Inflammatory macrophage treated with lipopolysaccharide for 1 hour (primary cell): ENCODE data around the gene WNT2B.

ENCODE experiments used
- DNase-seq, 2 donors: peaks; one replicate each; pipeline ENCODE4 v3.0.0-alpha.2; 2020 to 2022

Gene WNT2B

DNA sequence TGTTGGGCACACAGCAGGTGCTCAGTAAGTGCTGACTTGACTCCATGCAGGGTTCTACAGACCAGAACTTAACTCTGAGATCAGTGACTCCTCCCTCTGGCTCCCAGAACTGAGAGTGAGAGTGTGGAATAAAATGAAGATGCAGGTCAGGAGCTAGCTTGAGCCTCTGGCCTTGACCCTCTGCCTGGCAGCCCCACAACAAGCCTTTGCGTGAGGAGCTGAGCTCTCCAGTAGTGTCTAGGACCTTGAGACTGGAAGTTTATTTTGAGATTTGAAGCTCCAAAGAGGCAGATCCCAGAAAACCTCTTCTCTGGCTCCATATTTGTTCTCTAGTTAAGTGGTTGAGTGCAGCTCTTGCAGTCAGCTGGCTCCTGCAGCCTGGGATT is 3.4 kb upstream of the WNT2B start:
- DNase-seq = no peak

DNA sequence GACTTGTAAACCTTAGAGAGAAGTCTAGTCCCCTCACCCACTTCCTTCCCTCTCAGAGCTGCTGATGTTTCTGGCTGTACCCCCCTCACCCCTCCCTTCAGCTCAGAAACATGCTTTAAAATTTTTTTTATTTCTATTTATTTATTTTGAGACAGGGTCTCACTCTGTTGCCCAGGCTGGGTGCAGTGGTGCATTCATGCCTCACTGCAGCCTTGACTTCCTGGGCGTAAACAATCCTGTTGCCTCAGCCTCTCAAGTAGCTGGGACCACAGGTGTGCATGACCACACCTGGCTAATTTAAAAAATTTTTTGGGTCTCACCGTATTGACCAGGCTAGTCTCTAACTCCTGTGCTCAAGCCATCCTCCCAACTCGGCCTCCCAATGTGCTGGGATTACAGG is 2.9 kb upstream of the WNT2B start:
- DNase-seq = no peak

DNA sequence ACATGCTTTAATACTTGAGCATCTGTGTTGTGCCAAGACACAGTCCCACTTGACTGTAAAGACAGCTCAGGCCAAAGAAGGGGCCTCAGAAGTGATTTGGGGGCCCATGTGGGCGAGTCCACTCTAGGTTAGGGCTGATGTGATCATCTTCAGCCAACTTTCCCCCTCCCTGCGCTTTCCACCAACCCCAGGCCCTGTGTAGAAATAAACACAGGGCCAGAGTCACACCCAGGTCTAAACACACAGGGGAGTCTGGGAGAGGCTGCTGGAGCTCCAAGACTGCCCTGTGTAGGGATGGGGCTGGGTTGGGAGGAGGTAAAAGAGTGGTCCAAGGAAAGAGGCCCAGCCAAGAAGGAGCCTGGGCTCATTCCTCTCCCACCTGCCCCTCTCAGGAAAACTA is 2.5 kb upstream of the WNT2B start:
- no peak for DNase-seq

DNA sequence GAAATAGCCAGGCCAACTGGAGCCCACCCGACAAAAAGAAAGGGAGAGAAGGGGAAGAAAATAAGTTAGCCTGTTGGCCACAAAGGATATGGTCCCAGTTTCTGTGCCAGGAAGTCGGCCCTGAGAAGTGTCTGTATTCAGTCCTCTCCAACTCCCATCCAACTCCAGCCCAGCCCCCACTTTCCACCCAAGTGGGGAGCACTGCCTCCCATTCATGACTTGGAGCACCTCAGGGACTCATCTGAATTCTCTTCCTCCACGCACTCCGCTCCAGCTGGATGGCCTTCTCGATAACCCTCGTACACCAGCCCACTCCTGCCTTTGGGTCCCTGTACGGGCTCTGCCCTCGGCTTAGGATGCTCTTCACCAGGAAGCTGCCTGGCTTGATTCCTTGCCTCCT is 2.0 kb upstream of the WNT2B start:
- no peak for DNase-seq

DNA sequence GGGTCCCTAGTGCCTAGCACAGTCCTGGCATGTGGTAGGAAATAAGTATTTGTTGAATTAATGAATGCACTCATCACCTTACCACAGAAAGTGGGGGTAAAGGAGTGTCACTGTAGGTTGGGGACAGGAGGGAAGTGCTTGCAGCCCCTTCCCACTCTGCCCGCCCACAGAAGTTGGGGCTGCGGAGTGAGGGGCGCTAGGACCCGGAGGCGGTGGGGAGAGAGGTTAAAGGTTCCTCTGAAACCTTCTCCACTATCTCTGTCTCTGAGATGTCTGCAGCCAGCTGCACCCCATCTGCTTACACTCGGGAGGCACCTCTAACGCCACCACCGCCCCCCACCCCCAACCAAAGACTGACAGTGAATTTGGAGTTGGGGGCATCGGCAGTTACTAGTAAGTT is 1.4 kb upstream of the WNT2B start:
- DNase-seq = no peak

DNA sequence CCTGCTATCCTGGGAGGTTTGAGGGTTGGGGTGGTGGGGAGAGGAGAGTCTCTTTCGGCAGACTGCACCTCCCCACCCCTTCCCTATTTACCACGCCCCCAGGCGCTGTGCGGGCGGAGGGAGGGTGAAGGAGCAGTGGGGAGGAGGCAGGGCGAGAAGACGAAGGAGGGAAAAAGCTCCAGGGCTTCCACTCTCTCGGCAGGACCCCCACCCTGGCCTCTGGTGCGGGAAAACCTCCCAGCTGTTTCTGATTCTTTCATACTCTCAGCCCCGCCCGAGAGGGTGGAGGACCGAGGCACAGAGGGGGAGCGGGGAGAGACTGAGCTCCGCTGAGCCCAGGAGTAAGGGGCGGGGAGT is 866 bp upstream of the WNT2B start:
- DNase-seq = no peak

DNA sequence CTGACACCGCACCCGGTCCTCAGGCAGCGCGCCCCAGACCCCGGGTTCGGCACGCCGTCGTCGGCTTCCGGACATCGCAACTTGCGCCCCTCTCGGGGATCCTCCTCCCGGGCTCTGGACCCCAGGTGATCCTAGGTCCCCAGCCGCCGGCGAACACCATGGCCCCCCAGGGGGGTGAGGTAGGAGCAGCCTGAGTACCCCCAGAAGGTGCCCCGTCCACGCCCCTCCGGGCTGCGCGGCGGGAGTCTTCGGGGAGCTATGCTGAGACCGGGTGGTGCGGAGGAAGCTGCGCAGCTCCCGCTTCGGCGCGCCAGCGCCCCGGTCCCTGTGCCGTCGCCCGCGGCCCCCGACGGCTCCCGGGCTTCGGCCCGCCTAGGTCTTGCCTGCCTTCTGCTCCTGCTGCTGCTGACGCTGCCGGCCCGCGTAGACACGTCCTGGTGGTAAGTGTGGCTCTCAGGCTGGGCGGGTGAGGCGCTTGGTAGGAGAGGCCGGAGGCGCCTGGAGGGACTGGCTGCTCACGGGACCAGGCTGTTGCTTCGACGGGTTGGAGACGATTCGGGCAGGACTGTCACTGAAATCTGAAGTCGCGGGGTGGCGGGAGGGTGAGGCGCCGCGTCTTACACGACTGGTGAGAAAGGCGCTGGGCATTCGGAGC is 367 bp downstream of the WNT2B start:
- no peak for DNase-seq

DNA sequence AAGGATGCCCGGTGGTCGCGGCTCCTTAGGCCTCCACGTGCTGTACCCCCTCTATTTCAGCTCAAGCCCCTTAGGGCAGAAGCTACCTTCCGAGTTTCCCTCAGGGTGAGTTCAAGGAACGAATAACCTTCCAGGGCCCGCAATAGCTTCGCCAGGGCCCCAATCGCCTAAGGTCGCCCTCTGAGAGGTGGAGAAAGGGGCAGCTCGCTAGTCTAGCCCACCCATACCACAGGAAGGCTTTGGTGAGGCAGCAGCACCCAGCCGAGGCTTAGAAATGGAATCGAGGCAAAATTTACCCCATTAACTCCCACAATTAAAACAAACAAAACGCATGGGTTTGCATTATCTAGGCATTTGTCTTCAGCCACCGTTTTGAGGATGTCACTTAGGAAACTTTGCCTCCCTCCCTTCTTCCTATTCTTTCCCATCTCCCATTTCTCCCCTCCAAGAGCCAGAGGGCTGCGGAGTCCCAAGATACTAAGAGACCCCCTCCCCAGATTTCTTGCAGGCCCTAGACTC is 954 bp downstream of the WNT2B start:
- DNase-seq = no peak

DNA sequence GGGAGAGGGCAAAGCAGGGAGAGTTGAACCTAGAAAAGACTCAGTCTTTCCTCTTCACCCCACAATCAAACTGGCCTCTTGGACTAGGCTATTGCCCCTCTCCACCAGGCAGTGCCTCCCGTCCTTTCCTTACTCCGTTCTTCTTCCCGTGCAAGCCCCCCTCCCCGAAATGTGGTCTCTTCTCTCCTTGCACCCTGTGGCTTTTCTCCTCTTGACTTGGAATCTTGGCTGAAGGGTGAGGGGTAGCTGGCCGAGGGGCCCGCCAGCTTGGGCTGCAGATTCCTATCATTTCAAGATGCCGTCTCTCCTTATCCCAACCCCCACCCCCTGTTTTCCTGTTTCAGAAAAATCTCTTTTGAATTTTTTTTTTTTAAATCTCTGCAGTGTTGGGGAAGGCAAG is 1.6 kb downstream of the WNT2B start:
- no peak for DNase-seq

DNA sequence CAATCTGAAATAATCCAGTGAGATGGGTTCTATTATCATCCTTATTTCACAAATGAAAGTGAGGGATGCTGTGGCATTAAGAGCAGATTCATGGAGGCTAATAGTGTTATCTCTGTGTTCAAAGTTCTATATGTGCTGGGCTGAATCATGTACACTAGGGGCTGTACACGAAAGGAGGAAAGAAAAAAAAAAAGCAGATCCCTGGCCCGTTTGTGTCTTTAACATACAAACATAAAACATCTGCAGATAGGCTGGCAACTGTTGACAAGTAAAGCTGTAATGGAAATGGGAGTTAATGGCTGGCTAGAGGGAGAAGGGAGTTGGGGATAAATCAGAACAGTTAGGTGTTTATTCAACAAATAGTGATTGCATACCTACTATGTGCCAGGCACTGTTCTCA is 3.1 kb downstream of the WNT2B start:
- DNase-seq = no peak

DNA sequence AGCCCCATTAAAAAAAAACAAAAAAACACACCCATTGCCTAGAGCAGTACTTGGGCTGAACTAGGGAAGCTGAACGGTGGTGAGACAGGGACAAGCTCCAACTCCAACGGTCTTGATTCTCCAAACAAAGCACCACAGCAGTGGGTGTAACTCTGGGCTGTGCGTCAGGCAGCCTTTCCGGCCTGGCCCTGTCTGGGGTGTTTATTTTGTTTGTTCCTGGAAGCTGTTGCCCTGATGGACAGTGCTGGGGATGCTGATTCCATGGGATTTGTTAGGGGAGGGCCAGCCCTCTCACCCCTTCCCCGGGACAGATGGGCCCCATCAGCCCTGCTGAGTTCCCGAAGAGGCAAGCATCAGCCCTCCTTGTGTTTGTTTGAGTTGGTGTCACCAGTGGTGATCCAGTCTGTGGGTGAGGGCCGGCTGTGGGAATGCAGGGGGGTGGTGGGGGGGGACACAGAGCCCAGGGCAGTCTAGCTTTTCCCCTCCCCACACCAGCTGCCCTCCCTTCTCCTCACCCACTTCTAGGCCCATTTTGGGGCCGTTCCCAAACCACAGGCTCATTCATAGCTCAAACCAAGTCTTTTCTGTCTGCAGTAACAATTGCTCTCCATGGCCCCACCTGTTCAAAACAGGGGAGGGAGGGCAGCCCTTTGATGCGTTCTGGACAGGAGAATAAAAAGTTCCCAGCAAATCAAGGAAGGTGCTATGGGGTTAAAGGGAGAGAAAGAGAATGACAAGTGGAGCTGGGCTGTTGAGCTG is 4.5 kb downstream of the WNT2B start:
- no peak for DNase-seq

DNA sequence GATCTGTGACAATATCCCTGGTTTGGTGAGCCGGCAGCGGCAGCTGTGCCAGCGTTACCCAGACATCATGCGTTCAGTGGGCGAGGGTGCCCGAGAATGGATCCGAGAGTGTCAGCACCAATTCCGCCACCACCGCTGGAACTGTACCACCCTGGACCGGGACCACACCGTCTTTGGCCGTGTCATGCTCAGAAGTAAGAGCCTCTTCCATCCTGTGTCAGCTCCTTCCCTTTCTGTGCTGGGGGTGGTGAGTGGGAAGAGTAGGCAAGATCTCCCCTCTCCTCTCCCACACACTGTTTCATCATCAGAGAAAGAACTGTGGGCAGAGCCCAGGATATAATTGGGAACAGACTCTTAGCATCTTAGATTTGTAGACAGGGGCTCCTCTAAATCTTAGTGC is 6.1 kb downstream of the WNT2B start:
- DNase-seq = peak in 1 of 2 donors; percentile 15

DNA sequence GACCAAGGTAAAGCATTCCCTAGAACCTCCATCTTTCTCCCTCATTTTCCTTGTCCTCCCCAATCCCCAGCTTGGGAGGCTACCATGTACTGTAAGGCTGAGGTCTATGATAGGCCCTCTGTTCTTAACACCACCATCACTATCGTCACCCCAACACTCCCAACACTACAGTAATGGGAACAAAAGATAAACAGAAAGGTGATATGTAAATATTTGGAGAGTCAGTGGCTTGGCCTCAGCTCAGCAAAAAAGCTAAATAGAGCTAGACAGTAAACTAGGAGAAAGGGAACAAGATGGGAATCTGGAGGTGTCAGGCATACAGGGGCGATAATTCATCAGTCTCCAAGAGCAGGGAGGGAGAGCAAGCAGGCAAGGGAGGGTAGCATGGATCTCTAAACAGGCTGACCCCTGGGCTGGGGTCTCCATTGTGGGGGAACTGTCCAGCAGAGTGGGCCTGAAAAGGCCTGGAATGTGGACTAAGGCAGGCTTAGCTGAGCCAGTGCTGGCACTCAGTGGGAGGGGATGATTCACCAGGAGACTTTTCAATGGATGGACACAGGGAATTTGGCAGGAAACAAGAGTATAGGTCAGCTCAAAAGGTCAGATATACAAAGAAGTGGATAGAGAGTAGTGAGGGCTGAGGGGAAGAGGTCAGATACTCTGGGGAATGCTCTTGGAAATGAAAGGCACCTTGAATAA is 6.7 kb downstream of the WNT2B start:
- no peak for DNase-seq

DNA sequence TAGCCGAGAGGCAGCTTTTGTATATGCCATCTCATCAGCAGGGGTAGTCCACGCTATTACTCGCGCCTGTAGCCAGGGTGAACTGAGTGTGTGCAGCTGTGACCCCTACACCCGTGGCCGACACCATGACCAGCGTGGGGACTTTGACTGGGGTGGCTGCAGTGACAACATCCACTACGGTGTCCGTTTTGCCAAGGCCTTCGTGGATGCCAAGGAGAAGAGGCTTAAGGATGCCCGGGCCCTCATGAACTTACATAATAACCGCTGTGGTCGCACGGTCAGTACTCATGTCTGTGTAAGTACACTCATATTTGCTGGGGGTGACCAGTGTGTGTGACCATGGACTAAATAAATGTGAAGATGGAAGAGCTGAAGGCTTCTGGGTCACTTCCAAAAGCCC is 7.4 kb downstream of the WNT2B start:
- DNase-seq = no peak

DNA sequence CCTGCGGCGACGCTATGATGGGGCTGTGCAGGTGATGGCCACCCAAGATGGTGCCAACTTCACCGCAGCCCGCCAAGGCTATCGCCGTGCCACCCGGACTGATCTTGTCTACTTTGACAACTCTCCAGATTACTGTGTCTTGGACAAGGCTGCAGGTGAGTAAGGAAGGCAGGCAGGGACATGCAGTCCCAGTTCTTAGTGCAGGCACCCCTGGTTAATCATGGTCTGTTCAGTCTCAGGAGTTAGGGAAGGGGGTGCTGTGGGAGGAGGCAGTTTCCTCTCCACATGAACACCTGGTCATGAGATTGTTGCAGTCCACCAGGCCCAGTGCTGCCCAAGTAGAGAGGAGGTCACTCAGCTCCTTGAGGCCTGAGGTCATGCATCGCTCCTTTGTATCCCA is 8.5 kb downstream of the WNT2B start:
- DNase-seq = no peak

DNA sequence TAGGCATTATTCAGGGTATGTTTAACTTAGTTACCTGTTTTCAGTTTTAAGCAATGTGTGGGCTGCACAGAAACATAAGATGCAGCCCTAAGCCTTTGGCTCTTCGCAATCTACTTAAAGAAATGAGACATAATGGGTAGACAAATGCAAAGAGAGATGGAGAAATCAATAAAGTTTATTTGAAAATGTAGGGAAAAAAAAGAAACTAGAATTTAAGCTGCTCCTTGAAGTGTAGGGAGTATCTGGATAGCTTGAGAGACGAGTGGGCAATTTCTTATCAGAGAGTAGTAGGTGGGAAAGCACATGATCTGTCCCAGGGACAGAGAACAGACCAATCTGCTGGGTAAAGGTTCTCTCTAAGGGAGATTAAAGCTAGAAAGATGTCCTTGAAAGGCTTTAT is 8.9 kb downstream of the WNT2B start:
- no peak for DNase-seq

DNA sequence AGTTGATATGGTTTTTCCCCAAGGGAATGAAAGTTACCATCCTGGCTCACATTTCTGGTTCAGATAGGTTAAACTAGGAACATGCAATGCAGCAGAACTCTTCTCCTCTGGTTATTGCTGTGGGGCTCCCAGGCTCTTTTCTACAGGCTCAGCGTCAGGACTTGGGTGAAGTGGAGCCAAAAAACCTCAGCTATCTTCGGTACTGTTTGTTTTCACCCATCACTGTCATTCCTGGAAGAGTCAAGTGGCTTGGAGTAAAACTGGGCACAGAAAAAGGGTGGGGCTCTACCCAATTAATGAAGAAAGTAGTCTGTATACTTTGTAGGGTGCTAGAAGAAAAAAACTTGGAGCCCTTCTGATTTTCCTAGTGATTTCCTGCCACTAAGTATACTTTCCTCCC is 9.4 kb downstream of the WNT2B start:
- no peak for DNase-seq

DNA sequence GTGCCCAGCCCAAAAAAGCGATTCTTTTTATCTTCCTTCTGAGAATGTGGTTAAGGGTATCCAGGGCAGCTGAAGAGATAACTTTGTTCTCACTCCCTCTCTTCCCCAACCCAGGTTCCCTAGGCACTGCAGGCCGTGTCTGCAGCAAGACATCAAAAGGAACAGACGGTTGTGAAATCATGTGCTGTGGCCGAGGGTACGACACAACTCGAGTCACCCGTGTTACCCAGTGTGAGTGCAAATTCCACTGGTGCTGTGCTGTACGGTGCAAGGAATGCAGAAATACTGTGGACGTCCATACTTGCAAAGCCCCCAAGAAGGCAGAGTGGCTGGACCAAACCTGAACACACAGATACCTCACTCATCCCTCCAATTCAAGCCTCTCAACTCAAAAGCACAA is 11.4 kb downstream of the WNT2B start:
- no peak for DNase-seq

DNA sequence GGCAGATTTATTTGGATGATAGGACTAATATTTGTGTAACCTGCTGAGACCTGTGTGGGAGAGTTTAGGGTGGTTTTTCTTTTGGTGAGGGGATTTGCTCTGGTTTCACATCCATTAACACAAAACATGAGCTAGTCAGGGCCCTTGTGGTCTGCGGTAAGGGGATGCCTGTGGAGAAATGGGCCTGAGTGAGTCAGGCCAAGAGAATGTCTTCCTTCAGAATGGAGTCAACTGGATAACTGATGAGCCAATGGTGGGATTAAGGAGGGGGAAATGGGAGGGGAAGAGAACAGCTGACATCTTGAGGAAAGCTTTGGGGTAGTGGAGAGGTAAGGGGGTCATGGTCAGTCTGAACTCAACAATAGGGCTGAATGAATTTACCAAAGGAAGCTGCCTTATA is 13.9 kb downstream of the WNT2B start:
- no peak for DNase-seq

DNA sequence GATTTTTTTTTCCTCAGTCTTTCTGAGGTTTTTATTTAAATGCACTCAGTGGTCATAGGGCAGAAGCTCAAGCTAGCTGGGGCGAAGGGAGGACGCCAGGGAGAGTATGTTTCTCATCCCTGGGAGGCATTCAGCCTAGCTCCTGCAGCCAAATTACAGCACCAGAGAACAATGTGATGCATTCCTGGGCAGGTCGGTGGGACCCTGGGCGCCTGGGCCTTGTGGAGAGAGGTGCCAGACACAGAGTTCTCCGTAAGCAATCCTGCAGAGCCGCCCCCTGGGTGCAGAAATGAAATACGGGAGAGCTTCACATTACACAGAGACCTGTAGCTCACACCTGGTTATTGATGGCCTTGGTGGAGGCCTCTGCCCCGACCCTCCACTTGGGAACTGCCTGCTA is 15.5 kb downstream of the WNT2B start:
- DNase-seq = no peak

DNA sequence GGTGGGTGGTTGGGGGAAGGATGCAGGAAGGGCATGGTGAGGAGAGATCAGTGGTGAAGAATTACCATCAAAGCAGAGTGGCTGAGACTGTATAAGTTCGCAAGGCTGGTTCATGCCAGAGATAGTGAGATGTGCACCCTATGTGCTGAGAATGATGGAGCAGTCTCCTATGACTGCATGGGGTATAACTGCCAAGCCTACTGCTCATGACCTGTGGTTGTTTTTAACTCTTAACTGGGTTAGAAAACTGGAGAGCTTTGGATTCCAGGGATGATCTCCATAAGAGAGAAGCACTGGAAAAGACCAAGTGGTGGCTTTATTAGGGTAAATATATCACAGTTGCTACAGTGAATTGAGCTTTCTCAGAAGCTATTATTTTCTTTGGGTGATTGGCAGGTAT is 16.2 kb downstream of the WNT2B start:
- DNase-seq = no peak

DNA sequence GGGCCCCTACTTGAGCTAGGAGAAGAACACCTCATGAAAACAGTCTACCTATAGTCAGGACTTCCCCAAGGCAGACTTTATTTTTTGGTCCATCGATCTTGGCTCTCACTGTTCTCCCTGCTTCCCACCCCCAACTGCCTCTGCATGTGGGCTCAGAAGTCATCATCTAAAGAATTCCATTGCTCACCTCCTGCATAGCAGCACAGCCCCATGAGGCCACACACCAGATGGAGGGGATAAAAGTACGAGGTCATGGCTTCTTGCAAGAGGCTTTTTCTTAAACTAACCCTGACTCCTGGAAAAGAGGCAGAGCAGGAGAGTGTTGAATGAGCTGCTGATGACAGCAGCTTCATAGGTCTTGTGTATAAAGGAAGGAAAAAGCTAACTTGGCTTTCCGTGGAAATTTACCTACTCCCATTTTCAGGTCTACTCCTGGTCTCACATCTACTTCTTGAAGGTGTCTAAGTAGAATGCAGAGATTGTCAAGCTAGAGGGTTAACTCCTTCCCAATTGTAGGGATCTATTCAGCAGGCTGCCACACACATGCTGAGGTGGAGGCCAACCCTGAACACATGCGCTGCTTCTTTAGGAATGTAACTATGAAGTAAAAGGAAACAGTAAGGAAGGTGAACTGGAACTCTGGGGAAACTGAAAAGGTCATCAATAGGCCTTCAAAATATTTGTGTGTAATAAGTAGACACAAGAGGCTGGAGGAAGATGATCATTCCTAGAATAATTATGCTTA is 18.7 kb downstream of the WNT2B start:
- DNase-seq = no peak

DNA sequence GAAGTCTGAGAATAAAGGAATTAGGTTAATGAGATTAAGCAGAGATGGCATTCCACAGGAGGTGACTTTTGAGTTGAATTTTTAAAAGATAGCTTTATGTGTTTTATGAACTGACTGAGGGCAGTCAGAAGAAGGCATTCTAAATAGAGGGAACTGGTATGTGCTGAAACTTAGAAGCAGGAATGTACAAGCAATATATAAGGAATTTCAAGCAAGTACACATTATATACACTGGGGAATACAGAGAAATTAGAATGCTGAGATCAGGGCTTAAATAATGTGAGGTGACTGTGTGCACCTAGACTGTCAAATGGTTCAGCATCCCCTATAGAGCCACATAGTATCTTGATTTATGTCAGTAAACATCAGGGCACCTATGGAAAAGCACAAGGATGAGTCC is 19.3 kb downstream of the WNT2B start:
- DNase-seq = no peak

DNA sequence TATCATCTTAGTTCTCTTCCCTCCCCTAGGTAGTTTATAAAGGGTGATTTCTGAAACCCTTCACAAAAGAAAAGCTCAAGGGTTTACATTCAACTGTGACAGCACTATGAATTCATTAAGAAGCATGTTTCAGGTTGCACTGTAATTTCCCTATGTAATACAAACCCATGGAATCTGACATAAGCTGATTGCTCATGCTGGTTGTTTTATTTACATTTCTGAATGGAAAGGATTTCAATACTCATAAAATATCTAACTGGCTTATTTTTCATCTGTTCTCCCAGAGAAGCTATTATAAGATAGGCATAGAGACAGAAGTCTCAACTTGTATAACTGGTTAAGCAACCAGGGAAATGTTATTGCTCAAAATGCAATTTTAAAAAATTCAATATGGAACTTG is 20.5 kb downstream of the WNT2B start:
- DNase-seq = no peak
